ENCODE measurements around the gene ENG.

The ENG gene

DNA sequence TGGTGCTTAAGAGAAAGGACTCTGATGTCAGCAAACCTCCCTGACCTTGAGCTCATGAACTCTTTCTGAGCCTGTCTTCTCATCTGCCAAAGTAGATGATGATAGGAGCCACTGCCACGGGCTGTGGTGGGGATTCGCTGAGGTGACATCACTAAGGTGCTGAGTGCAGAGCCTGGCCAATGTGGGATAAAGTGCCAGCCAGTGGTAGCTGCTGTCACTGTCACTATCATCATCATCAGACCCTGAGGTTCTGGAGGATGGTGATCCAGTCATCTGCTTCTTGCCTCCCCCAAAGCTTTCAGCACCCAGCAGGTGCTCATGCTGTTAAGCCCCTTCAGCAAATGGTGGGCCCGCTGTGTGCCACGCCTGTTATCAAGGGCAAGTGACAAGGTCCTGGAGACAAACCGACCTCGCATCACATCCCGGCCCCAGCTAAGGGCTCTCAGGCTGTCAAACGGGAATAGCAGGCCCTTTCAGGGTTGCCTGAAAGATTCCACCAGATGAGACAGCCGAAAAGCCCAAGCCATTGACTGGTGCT, 45.4 kb downstream of the ENG start:
- Histone ChIP-seq H3K4me3 (ENCODE audit: low read depth in 1 of 5, low read length in 5 of 5) (peak overlapping the region in 2 of 5 donors; percentile 17 to 31), H3K27me3 (ENCODE audit: control insufficient read depth in 5 of 5, insufficient read depth in 4 of 5, low read length in 5 of 5) (no peaks in the 10 kb centered on the region), H3K27ac (ENCODE audit: low read depth, low read length) (no peak overlapping the region), H3K36me3 (ENCODE audit: control insufficient read depth in 5 of 5, insufficient read depth in 5 of 5, low read length in 5 of 5) (peaks cover 0 to 67% (median 60%) of the 10 kb centered on the region in 5 donors), H3K9me3 (ENCODE audit: control insufficient read depth in 5 of 5, low read length in 5 of 5) (no peaks in the 10 kb centered on the region), H3K9ac (ENCODE audit: low read length in 5 of 5) (no peak overlapping the region), H3K4me1 (ENCODE audit: control insufficient read depth in 5 of 5, insufficient read depth in 5 of 5, low read length in 5 of 5) (peaks cover 3 to 20% (median 19%) of the 10 kb centered on the region in 5 donors)

DNA sequence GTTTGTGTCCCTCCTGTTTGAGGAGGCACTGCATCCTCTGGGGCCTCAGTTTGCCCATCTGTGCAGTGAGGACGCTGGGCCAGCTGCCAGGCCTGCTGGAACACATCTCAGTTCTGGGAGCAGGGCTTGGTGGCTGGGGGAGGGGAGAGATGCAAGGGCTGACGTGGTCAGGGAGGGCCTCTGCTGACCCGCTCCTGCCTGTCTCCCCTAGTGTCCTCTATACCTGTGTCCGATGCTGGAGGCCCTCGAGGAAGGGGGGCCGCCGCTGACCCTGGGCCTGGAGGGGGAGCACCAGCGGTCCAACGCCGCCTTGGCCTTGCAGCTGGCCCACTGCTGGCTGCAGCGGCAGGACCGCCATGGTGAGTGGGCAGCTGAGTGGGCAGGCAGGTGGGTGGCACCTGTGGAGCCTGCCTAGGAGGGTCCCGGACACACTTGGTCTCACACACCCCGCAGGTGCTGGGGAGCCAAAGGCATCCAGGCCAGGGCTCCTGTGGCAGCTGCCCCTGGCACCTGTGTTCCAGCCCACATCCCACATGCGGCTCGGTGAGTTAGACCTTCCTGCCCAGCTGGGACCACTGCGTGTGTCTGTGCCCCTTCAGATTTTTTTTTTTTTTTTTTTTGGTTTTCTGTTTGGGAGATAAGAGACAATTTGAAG, 46.0 kb downstream of the ENG start:
- Histone ChIP-seq H3K4me3 (ENCODE audit: low read depth in 1 of 5, low read length in 5 of 5) (no peak overlapping the region), H3K36me3 (ENCODE audit: control insufficient read depth in 5 of 5, insufficient read depth in 5 of 5, low read length in 5 of 5) (peaks cover 0 to 61% (median 54%) of the 10 kb centered on the region in 5 donors), H3K27ac (ENCODE audit: low read depth, low read length) (no peak overlapping the region), H3K4me1 (ENCODE audit: control insufficient read depth in 5 of 5, insufficient read depth in 5 of 5, low read length in 5 of 5) (peaks cover 6 to 26% (median 20%) of the 10 kb centered on the region in 5 donors), H3K9me3 (ENCODE audit: control insufficient read depth in 5 of 5, low read length in 5 of 5) (no peaks in the 10 kb centered on the region), H3K27me3 (ENCODE audit: control insufficient read depth in 5 of 5, insufficient read depth in 4 of 5, low read length in 5 of 5) (no peaks in the 10 kb centered on the region), H3K9ac (ENCODE audit: low read length in 5 of 5) (no peak overlapping the region)

GRCh38 chr9:127806871-127807270, 47.6 kb downstream of the ENG start:
- H3K9ac ChIP-seq (ENCODE audit: low read length in 5 of 5) = no peak overlapping the region
- H3K9me3 ChIP-seq (ENCODE audit: control insufficient read depth in 5 of 5, low read length in 5 of 5) = no peaks in the 10 kb centered on the region
- H3K4me3 ChIP-seq (ENCODE audit: low read depth in 1 of 5, low read length in 5 of 5) = no peak overlapping the region
- no peaks in the 10 kb centered on the region for H3K27me3 ChIP-seq (ENCODE audit: control insufficient read depth in 5 of 5, insufficient read depth in 4 of 5, low read length in 5 of 5)
- no peak overlapping the region for H3K27ac ChIP-seq (ENCODE audit: low read depth, low read length)
- peaks cover 6 to 35% (median 27%) of the 10 kb centered on the region in 5 donors for H3K4me1 ChIP-seq (ENCODE audit: control insufficient read depth in 5 of 5, insufficient read depth in 5 of 5, low read length in 5 of 5)
- peaks cover 0 to 47% (median 42%) of the 10 kb centered on the region in 5 donors for H3K36me3 ChIP-seq (ENCODE audit: control insufficient read depth in 5 of 5, insufficient read depth in 5 of 5, low read length in 5 of 5)

DNA sequence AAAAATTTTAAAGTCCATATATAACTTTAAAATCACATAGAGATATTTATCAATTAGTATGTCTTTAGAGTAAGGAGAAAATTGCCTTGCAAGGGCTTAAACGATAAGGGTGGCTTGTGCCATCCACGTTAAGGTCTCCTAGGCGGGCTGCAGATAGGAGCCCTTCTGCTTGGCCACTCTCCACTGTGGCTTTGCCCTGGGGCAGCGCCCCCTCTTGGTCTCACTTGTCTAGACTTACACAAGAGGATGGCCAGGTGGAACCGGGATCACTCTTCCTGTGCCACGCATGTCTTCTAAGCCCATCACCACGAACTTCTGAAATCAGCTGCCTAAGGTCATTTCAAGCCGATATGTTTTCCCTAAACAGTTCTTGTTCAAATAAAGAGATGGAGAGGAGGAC, 48.8 kb downstream of the ENG start:
- Histone ChIP-seq H3K36me3 (ENCODE audit: control insufficient read depth in 5 of 5, insufficient read depth in 5 of 5, low read length in 5 of 5) (peaks cover 0 to 45% (median 38%) of the 10 kb centered on the region in 5 donors), H3K27me3 (ENCODE audit: control insufficient read depth in 5 of 5, insufficient read depth in 4 of 5, low read length in 5 of 5) (no peaks in the 10 kb centered on the region), H3K27ac (ENCODE audit: low read depth, low read length) (no peak overlapping the region), H3K4me3 (ENCODE audit: low read depth in 1 of 5, low read length in 5 of 5) (no peak overlapping the region), H3K4me1 (ENCODE audit: control insufficient read depth in 5 of 5, insufficient read depth in 5 of 5, low read length in 5 of 5) (peaks cover 6 to 37% (median 29%) of the 10 kb centered on the region in 5 donors), H3K9me3 (ENCODE audit: control insufficient read depth in 5 of 5, low read length in 5 of 5) (no peaks in the 10 kb centered on the region), H3K9ac (ENCODE audit: low read length in 5 of 5) (no peak overlapping the region)

GRCh38 chr9:127803507-127804352, 50.7 kb downstream of the ENG start:
- Histone ChIP-seq H3K27ac (ENCODE audit: low read depth, low read length) (peak overlapping the region; percentile 97), H3K36me3 (ENCODE audit: control insufficient read depth in 5 of 5, insufficient read depth in 5 of 5, low read length in 5 of 5) (peaks cover 0 to 31% (median 27%) of the 10 kb centered on the region in 5 donors), H3K9ac (ENCODE audit: low read length in 5 of 5) (peak overlapping the region; percentile 87 to 100 (median 97)), H3K4me1 (ENCODE audit: control insufficient read depth in 5 of 5, insufficient read depth in 5 of 5, low read length in 5 of 5) (peaks cover 6 to 24% (median 22%) of the 10 kb centered on the region in 5 donors), H3K9me3 (ENCODE audit: control insufficient read depth in 5 of 5, low read length in 5 of 5) (no peaks in the 10 kb centered on the region), H3K4me3 (ENCODE audit: low read depth in 1 of 5, low read length in 5 of 5) (peak overlapping the region; percentile 80 to 95 (median 85)), H3K27me3 (ENCODE audit: control insufficient read depth in 5 of 5, insufficient read depth in 4 of 5, low read length in 5 of 5) (no peaks in the 10 kb centered on the region)

DNA sequence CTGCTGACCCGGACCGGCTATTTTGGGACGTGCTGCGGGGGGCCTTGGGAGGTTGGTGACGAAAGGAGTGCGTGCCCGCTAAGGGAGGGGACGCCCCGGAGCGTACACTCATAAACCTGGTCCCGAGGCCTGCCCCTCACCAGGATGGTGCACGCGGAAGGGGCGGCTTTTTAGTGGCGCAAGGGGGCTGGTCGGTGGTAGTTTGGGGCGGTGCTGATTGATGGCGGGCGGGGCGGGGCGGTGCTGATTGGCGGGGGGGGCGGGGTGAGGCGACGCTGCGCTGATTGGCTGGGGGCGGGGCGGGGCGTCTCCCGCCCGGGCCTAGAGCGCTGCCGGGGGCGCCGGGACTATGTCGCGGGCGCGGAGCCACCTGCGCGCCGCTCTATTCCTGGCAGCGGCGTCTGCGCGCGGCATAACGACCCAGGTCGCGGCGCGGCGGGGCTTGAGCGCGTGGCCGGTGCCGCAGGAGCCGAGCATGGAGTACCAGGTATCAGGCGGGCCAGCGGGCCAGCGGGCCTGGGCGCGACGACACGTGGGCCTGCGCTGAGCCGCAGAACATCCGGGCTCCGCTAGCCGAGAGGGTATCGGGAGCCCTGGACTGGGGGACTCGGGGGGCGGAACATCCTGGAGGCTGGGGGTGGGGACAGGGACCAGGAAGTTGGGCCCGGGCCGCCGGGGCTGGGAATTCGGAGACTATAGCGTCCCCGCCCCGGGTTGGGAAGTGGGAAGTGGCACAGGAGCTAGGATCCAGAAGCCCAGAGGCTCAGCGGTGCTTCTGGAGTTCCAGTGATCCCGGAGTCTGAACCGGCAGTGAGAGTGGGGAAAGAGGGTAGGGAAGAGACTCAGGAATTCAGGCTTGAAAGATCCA, 51.6 kb downstream of the ENG start, which contains the start of gene FPGS:
Gene FPGS (plus strand): TSS at position 307 of the 868 bp plus-strand sequence. CDS start 43 bp downstream, at position 350.
- peaks cover 0 to 22% (median 18%) of the 10 kb centered on the region in 5 donors for H3K36me3 ChIP-seq (ENCODE audit: control insufficient read depth in 5 of 5, insufficient read depth in 5 of 5, low read length in 5 of 5)
- no peaks in the 10 kb centered on the region for H3K9me3 ChIP-seq (ENCODE audit: control insufficient read depth in 5 of 5, low read length in 5 of 5)
- peak within 1 kb of the TSS; percentile 87 to 100 (median 97) for H3K9ac ChIP-seq (ENCODE audit: low read length in 5 of 5)
- peaks cover 6 to 31% (median 30%) of the 10 kb centered on the region in 5 donors for H3K4me1 ChIP-seq (ENCODE audit: control insufficient read depth in 5 of 5, insufficient read depth in 5 of 5, low read length in 5 of 5)
- no peaks in the 10 kb centered on the region for H3K27me3 ChIP-seq (ENCODE audit: control insufficient read depth in 5 of 5, insufficient read depth in 4 of 5, low read length in 5 of 5)
- H3K4me3 ChIP-seq (ENCODE audit: low read depth in 1 of 5, low read length in 5 of 5) = peak within 1 kb of the TSS; percentile 80 to 95 (median 85)
- peak within 1 kb of the TSS; percentile 97 for H3K27ac ChIP-seq (ENCODE audit: low read depth, low read length)

GRCh38 chr9:127801955-127802575, 52.4 kb downstream of the ENG start:
- Histone ChIP-seq H3K4me3 (ENCODE audit: low read depth in 1 of 5, low read length in 5 of 5) (peak overlapping the region; percentile 59 to 85 (median 61)), H3K9ac (ENCODE audit: low read length in 5 of 5) (peak overlapping the region in 4 of 5 donors; percentile 14 to 84 (median 55)), H3K27ac (ENCODE audit: low read depth, low read length) (peak overlapping the region; percentile 97), H3K4me1 (ENCODE audit: control insufficient read depth in 5 of 5, insufficient read depth in 5 of 5, low read length in 5 of 5) (peaks cover 6 to 34% (median 33%) of the 10 kb centered on the region in 5 donors), H3K36me3 (ENCODE audit: control insufficient read depth in 5 of 5, insufficient read depth in 5 of 5, low read length in 5 of 5) (peaks cover 0 to 14% (median 11%) of the 10 kb centered on the region in 5 donors), H3K9me3 (ENCODE audit: control insufficient read depth in 5 of 5, low read length in 5 of 5) (no peaks in the 10 kb centered on the region), H3K27me3 (ENCODE audit: control insufficient read depth in 5 of 5, insufficient read depth in 4 of 5, low read length in 5 of 5) (no peaks in the 10 kb centered on the region)

GRCh38 chr9:127796852-127797370, 57.5 kb downstream of the ENG start:
- Histone ChIP-seq H3K27me3 (ENCODE audit: control insufficient read depth in 5 of 5, insufficient read depth in 4 of 5, low read length in 5 of 5) (no peaks in the 10 kb centered on the region), H3K9ac (ENCODE audit: low read length in 5 of 5) (no peak overlapping the region), H3K4me1 (ENCODE audit: control insufficient read depth in 5 of 5, insufficient read depth in 5 of 5, low read length in 5 of 5) (peaks cover 5 to 29% (median 28%) of the 10 kb centered on the region in 5 donors), H3K9me3 (ENCODE audit: control insufficient read depth in 5 of 5, low read length in 5 of 5) (no peaks in the 10 kb centered on the region), H3K27ac (ENCODE audit: low read depth, low read length) (peak overlapping the region; percentile 35), H3K4me3 (ENCODE audit: low read depth in 1 of 5, low read length in 5 of 5) (no peak overlapping the region), H3K36me3 (ENCODE audit: control insufficient read depth in 5 of 5, insufficient read depth in 5 of 5, low read length in 5 of 5) (peaks cover 0 to 12% (median 8%) of the 10 kb centered on the region in 5 donors)

Data from subcutaneous abdominal adipose tissue (tissue), 5 donors.